SJCRH30 (cell line): ENCODE results near the gene COX8A. TPM values are rescaled to one million over a fixed set of nuclear protein-coding genes. Genes with fewer than 3 reads are reported as not detected.

Experiments used
- DNase-seq, 2 experiments: peaks; one replicate each; pipeline ENCODE4 v3.0.0-alpha.2; 2015 to 2020
- H3K27ac ChIP-seq: fragments of 250-450 bp; sonication (Bioruptor Pico); 2 replicates; pipeline ENCODE4 v1.5.1; 2020; ENCODE audit warnings: mild to moderate bottlenecking, moderate library complexity
- H3K27me3 ChIP-seq: fragments of 250-450 bp; sonication (Bioruptor Pico); 2 replicates; pipeline ENCODE4 v1.5.1; 2020; ENCODE audit warnings: mild to moderate bottlenecking, moderate library complexity
- H3K36me3 ChIP-seq: fragments of 250-450 bp; sonication (Bioruptor Pico); 2 replicates; pipeline ENCODE4 v1.5.1; 2020; ENCODE audit warnings: mild to moderate bottlenecking, moderate library complexity
- H3K4me1 ChIP-seq: fragments of 250-450 bp; sonication (Bioruptor Pico); 2 replicates; pipeline ENCODE4 v1.5.1; 2020; ENCODE audit warnings: mild to moderate bottlenecking, moderate library complexity
- H3K4me3 ChIP-seq: fragments of 250-450 bp; sonication (Bioruptor Pico); 2 replicates; pipeline ENCODE4 v1.5.1; 2020; ENCODE audit warnings: mild to moderate bottlenecking, moderate library complexity
- H3K9me3 ChIP-seq: fragments of 250-450 bp; sonication (Bioruptor Pico); replicated peaks from 2 replicates; pipeline ENCODE4 v1.5.1; 2020; ENCODE audit warnings: mild to moderate bottlenecking, moderate library complexity
- total RNA-seq: library from RNA; depleted of rRNA; stranded (reverse); fragments of >200 nt; shearing (Covaris generic); gene quantifications from 2 replicates; pipeline ENCODE4 v1.2.3, GENCODE V29; 2014; rRNA removed

COX8A gene
- total RNA-seq, 1 experiment from 2014 or later, result 597 TPM

GRCh38 chr11:64015935-64016845 lies 41.8 kb downstream of the COX8A start:
- Histone ChIP-seq H3K36me3 (no peaks in the 10 kb centered on the region), H3K4me1 (peaks cover 31% of the 10 kb centered on the region), H3K4me3 (no peak overlapping the region), H3K27me3 (0 out of 2 replicates have a peak, but pooled peaks cover 4% of the 10 kb centered on the region), H3K9me3 (no peaks in the 10 kb centered on the region), H3K27ac (no peak overlapping the region)
- no peak for DNase-seq

GRCh38 chr11:64017945-64018224 lies 43.5 kb downstream of the COX8A start:
- Histone ChIP-seq H3K9me3 (no peaks in the 10 kb centered on the region), H3K36me3 (no peaks in the 10 kb centered on the region), H3K27ac (no peak overlapping the region), H3K27me3 (0 out of 2 replicates have a peak, but pooled peaks cover 4% of the 10 kb centered on the region), H3K4me1 (peaks cover 28% of the 10 kb centered on the region), H3K4me3 (no peak overlapping the region)
- DNase-seq, result no peak

- H3K9me3 ChIP-seq, result no peaks in the 10 kb centered on the region
- H3K27me3 ChIP-seq, result 0 out of 2 replicates have a peak, but pooled peaks cover 4% of the 10 kb centered on the region
- peaks cover 29% of the 10 kb centered on the region for H3K4me1 ChIP-seq
- H3K36me3 ChIP-seq, result no peaks in the 10 kb centered on the region
- DNase-seq, result no peak
- H3K27ac ChIP-seq, result no peak overlapping the region
- H3K4me3 ChIP-seq, result no peak overlapping the region
Measured at GRCh38 chr11:64018310-64018709, 43.9 kb downstream of the COX8A start.

GRCh38 chr11:64019106-64020037 lies 45.0 kb downstream of the COX8A start:
- peaks cover 19% of the 10 kb centered on the region for H3K4me1 ChIP-seq
- H3K4me3 ChIP-seq, result no peak overlapping the region
- H3K27me3 ChIP-seq, result 0 out of 2 replicates have a peak, but pooled peaks cover 4% of the 10 kb centered on the region
- no peak for DNase-seq
- H3K27ac ChIP-seq, result no peak overlapping the region
- no peaks in the 10 kb centered on the region for H3K9me3 ChIP-seq
- no peaks in the 10 kb centered on the region for H3K36me3 ChIP-seq

GRCh38 chr11:64020976-64021756 lies 46.7 kb downstream of the COX8A start:
- 0 out of 2 replicates have a peak, but pooled peaks cover 4% of the 10 kb centered on the region for H3K27me3 ChIP-seq
- H3K4me3 ChIP-seq, result no peak overlapping the region
- H3K4me1 ChIP-seq, result peaks cover 16% of the 10 kb centered on the region
- H3K27ac ChIP-seq, result no peak overlapping the region
- no peak for DNase-seq
- no peaks in the 10 kb centered on the region for H3K9me3 ChIP-seq
- no peaks in the 10 kb centered on the region for H3K36me3 ChIP-seq

- no peak for DNase-seq
- 0 out of 2 replicates have a peak, but pooled peaks cover 4% of the 10 kb centered on the region for H3K27me3 ChIP-seq
- H3K9me3 ChIP-seq, result no peaks in the 10 kb centered on the region
- H3K4me1 ChIP-seq, result peaks cover 16% of the 10 kb centered on the region
- H3K27ac ChIP-seq, result no peak overlapping the region
- no peak overlapping the region for H3K4me3 ChIP-seq
- H3K36me3 ChIP-seq, result no peaks in the 10 kb centered on the region
Measured at GRCh38 chr11:64021757-64022093, 47.3 kb downstream of the COX8A start.

GRCh38 chr11:64022125-64022784 lies 47.8 kb downstream of the COX8A start:
- Histone ChIP-seq H3K4me1 (peaks cover 18% of the 10 kb centered on the region), H3K27ac (no peak overlapping the region), H3K4me3 (no peak overlapping the region), H3K27me3 (0 out of 2 replicates have a peak, but pooled peaks cover 4% of the 10 kb centered on the region), H3K9me3 (no peaks in the 10 kb centered on the region), H3K36me3 (no peaks in the 10 kb centered on the region)
- DNase-seq, result no peak

GRCh38 chr11:64023712-64024710 lies 49.6 kb downstream of the COX8A start:
- 0 out of 2 replicates have a peak, but pooled peaks cover 3% of the 10 kb centered on the region for H3K27me3 ChIP-seq
- no peak for DNase-seq
- H3K4me3 ChIP-seq, result no peak overlapping the region
- H3K27ac ChIP-seq, result no peak overlapping the region
- H3K4me1 ChIP-seq, result peaks cover 26% of the 10 kb centered on the region
- H3K36me3 ChIP-seq, result no peaks in the 10 kb centered on the region
- H3K9me3 ChIP-seq, result no peaks in the 10 kb centered on the region

GRCh38 chr11:64025205-64025604 lies 50.8 kb downstream of the COX8A start:
- H3K4me1 ChIP-seq, result peaks cover 34% of the 10 kb centered on the region
- H3K27me3 ChIP-seq, result no peaks in the 10 kb centered on the region
- H3K4me3 ChIP-seq, result no peak overlapping the region
- peak in 1 of 2 experiments; percentile 51 for DNase-seq
- no peaks in the 10 kb centered on the region for H3K9me3 ChIP-seq
- no peaks in the 10 kb centered on the region for H3K36me3 ChIP-seq
- H3K27ac ChIP-seq, result no peak overlapping the region

Other genes with a start within 250 kb of the COX8A start
- 20.3 and 21.7 TPM in 2 replicates for gene ZFTA, start 205.8 kb upstream of the COX8A start, total RNA-seq
- gene SPINDOC, start 161.2 kb upstream of the COX8A start, total RNA-seq, result 61.6 and 63.7 TPM in 2 replicates
- gene MARK2, start 135.5 kb upstream of the COX8A start, total RNA-seq, result 20.7 and 23.4 TPM in 2 replicates
- gene RCOR2, start 57.5 kb upstream of the COX8A start, total RNA-seq, result 17.2 and 17.9 TPM in 2 replicates
- gene NAA40, start 35.6 kb upstream of the COX8A start, total RNA-seq, result 25.2 and 28.6 TPM in 2 replicates
- gene OTUB1, start 11.8 kb downstream of the COX8A start, total RNA-seq, result 79.4 and 80.8 TPM in 2 replicates
- gene FLRT1, start 61.3 kb downstream of the COX8A start, total RNA-seq, result 0.76 and 1.4 TPM in 2 replicates
- gene MACROD1, start 191.5 kb downstream of the COX8A start, total RNA-seq, result 25.6 and 26.3 TPM in 2 replicates
- 283 and 302 TPM in 2 replicates for gene STIP1, start 211.6 kb downstream of the COX8A start, total RNA-seq
- 4.9 and 8.6 TPM in 2 replicates for gene FERMT3, start 232.1 kb downstream of the COX8A start, total RNA-seq